ENCODE measurements around the gene GHR.
"Not testable (repeated sequence)": the region's sequence is repeated elsewhere in the genome, so short reads cannot be mapped to it uniquely, and the experiment has no call there.

GHR gene

GRCh38 chr5:42572313-42572712 lies 149.1 kb downstream of the GHR start:
- DNase-seq: no peak

- DNase-seq: no peak
These were observed 150.1 kb downstream of the GHR start for GRCh38 chr5:42573386-42573785.

GRCh38 chr5:42575914-42576313 lies 152.7 kb downstream of the GHR start:
- DNase-seq: not testable (repeated sequence)

- DNase-seq: not testable (repeated sequence)
These were observed 155.7 kb downstream of the GHR start for GRCh38 chr5:42578901-42579300.

- DNase-seq: no peak
These were observed 156.1 kb downstream of the GHR start for GRCh38 chr5:42579320-42579719.

- DNase-seq: no peak
These were observed 158.6 kb downstream of the GHR start for GRCh38 chr5:42581845-42582244.

GRCh38 chr5:42582723-42583122 lies 159.5 kb downstream of the GHR start:
- no peak for DNase-seq

GRCh38 chr5:42583322-42583721 lies 160.1 kb downstream of the GHR start:
- DNase-seq: peak; percentile 40 to 45

- no peak for DNase-seq
These were observed 163.4 kb downstream of the GHR start for GRCh38 chr5:42586625-42587024.

- DNase-seq: no peak
These were observed 164.0 kb downstream of the GHR start for GRCh38 chr5:42587096-42587723.

- no peak for DNase-seq
These were observed 167.3 kb downstream of the GHR start for GRCh38 chr5:42590566-42590965.

GRCh38 chr5:42591015-42591414 lies 167.8 kb downstream of the GHR start:
- DNase-seq: no peak

- DNase-seq: no peak
These were observed 169.3 kb downstream of the GHR start for GRCh38 chr5:42592401-42593140.

- no peak for DNase-seq
These were observed 170.4 kb downstream of the GHR start for GRCh38 chr5:42593591-42593990.

GRCh38 chr5:42595597-42595996 lies 172.4 kb downstream of the GHR start:
- no peak for DNase-seq

- DNase-seq: no peak
These were observed 173.6 kb downstream of the GHR start for GRCh38 chr5:42596817-42597216.

- DNase-seq: no peak
These were observed 174.2 kb downstream of the GHR start for GRCh38 chr5:42597318-42597937.

GRCh38 chr5:42598311-42598710 lies 175.1 kb downstream of the GHR start:
- DNase-seq: no peak

- no peak for DNase-seq
These were observed 175.9 kb downstream of the GHR start for GRCh38 chr5:42599106-42599505.

GRCh38 chr5:42600441-42600840 lies 177.2 kb downstream of the GHR start:
- no peak for DNase-seq

- DNase-seq: no peak
These were observed 181.0 kb downstream of the GHR start for GRCh38 chr5:42604171-42604711.

- DNase-seq: no peak
These were observed 182.3 kb downstream of the GHR start for GRCh38 chr5:42605490-42605889.

GRCh38 chr5:42606464-42606869 lies 183.2 kb downstream of the GHR start:
- DNase-seq: no peak

- no peak for DNase-seq
These were observed 188.2 kb downstream of the GHR start for GRCh38 chr5:42611437-42611836.

Data from NCI-H2081 (cell line).